ENCODE results near the gene CTXND1. TPM values are rescaled to one million over a fixed set of nuclear protein-coding genes. Genes with fewer than 3 reads are reported as not detected.

The CTXND1 gene
- polyA plus RNA-seq, 3 donors = not detected

GRCh38 chr15:80250614-80251427 lies 1.2 kb downstream of the CTXND1 start:
- Histone ChIP-seq H3K27me3 (ENCODE audit: control insufficient read depth in 2 of 2, insufficient read depth in 2 of 2, low read length in 2 of 2) (peaks cover 69 to 74% of the 10 kb centered on the region in 2 donors), H3K36me3 (replicated peaks in 1 of 2; ENCODE audit: control insufficient read depth in 1 of 2, insufficient read depth in 2 of 2, low read length in 2 of 2) (no peaks in the 10 kb centered on the region), H3K4me3 (replicated peaks in 1 of 3; ENCODE audit: low read depth in 2 of 3, low read length in 3 of 3) (no peak overlapping the region), H3K4me2 (replicated peaks; ENCODE audit: extremely low read depth, low read length, poor library complexity, severe bottlenecking) (no peak overlapping the region), H4K20me1 (ENCODE audit: insufficient read depth, low read length) (no peaks in the 10 kb centered on the region), H3K79me2 (ENCODE audit: insufficient read depth, low read length) (no peaks in the 10 kb centered on the region), H3K9ac (ENCODE audit: insufficient read depth, low read length, poor library complexity, severe bottlenecking) (no peak overlapping the region), H3K27ac (ENCODE audit: low read depth in 1 of 2, low read length in 2 of 2) (no peak overlapping the region), H2AFZ (ENCODE audit: insufficient read depth, low read depth, low read length, poor library complexity, severe bottlenecking) (no peak overlapping the region), H3K4me1 (ENCODE audit: control insufficient read depth in 1 of 2, insufficient read depth in 2 of 2, low read length in 2 of 2) (peaks cover 0 to 8% of the 10 kb centered on the region in 2 donors), H3K9me3 (replicated peaks in 1 of 2; ENCODE audit: control insufficient read depth in 1 of 2, insufficient read depth in 1 of 2, low read length in 2 of 2) (peaks cover 0 to 21% of the 10 kb centered on the region in 2 donors)
- no peak for TF ChIP-seq CTCF (IDR thresholded peaks at IDR 0.05)
- WGBS (ENCODE audit: insufficient coverage) = 81% methylated on average over 12 of the region's 20 CpGs
- Mint-ChIP-seq H3K27ac (no peak overlapping the region), H3K36me3 (peaks cover 0 to 2% of the 10 kb centered on the region in 2 donors), H3K4me3 (peak overlapping the region in 1 of 2 donors; percentile 58), H3K9me3 (peaks cover 0 to 9% (median 1%) of the 10 kb centered on the region in 7 donors), H3K4me1 (peaks cover 6% of the 10 kb centered on the region), H3K27me3 (ENCODE audit: low read depth in 3 of 3) (peaks cover 63 to 78% (median 69%) of the 10 kb centered on the region in 3 donors)
- DNase-seq = no peak
- intact Hi-C loops (cut with micrococcal nuclease) = no loop called here

DNA sequence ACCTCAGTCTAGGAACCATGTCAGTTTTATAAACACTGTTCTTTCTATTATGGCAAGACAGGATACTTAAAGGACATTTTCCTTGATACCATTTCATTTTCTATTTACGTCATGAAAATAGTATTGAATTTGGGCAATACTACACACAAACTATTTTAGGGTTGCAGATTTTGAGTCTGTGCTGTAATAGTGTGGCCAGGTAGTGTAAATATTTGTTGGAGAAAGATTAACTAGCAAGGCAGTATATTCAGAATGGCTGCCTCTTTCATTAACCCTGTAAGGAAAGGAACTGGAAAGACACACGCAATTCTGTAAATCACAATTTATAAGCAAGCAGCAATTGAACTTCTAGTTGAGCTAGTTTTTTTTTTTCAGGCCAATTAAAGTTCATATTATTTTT lies 2.0 kb downstream of the CTXND1 start:
- H3K9me3 Mint-ChIP-seq = peaks cover 0 to 9% (median 1%) of the 10 kb centered on the region in 7 donors
- Histone ChIP-seq H3K9me3 (replicated peaks in 1 of 2; ENCODE audit: control insufficient read depth in 1 of 2, insufficient read depth in 1 of 2, low read length in 2 of 2) (peaks cover 0 to 21% of the 10 kb centered on the region in 2 donors), H3K36me3 (replicated peaks in 1 of 2; ENCODE audit: control insufficient read depth in 1 of 2, insufficient read depth in 2 of 2, low read length in 2 of 2) (no peaks in the 10 kb centered on the region), H3K4me1 (ENCODE audit: control insufficient read depth in 1 of 2, insufficient read depth in 2 of 2, low read length in 2 of 2) (peaks cover 0 to 8% of the 10 kb centered on the region in 2 donors), H3K79me2 (ENCODE audit: insufficient read depth, low read length) (no peaks in the 10 kb centered on the region), H3K4me2 (replicated peaks; ENCODE audit: extremely low read depth, low read length, poor library complexity, severe bottlenecking) (no peak overlapping the region), H4K20me1 (ENCODE audit: insufficient read depth, low read length) (no peaks in the 10 kb centered on the region), H2AFZ (ENCODE audit: insufficient read depth, low read depth, low read length, poor library complexity, severe bottlenecking) (no peak overlapping the region), H3K27ac (ENCODE audit: low read depth in 1 of 2, low read length in 2 of 2) (no peak overlapping the region), H3K9ac (ENCODE audit: insufficient read depth, low read length, poor library complexity, severe bottlenecking) (no peak overlapping the region), H3K27me3 (ENCODE audit: control insufficient read depth in 2 of 2, insufficient read depth in 2 of 2, low read length in 2 of 2) (peaks cover 66 to 70% of the 10 kb centered on the region in 2 donors), H3K4me3 (replicated peaks in 1 of 3; ENCODE audit: low read depth in 2 of 3, low read length in 3 of 3) (no peak overlapping the region)
- H3K27me3 Mint-ChIP-seq (ENCODE audit: low read depth in 3 of 3) = peaks cover 66 to 74% (median 67%) of the 10 kb centered on the region in 3 donors
- peak overlapping the region in 1 of 2 donors; percentile 21 for H3K4me3 Mint-ChIP-seq
- peaks cover 6% of the 10 kb centered on the region for H3K4me1 Mint-ChIP-seq
- DNase-seq = no peak
- intact Hi-C loops (cut with micrococcal nuclease) = no loop called here
- peaks cover 0 to 2% of the 10 kb centered on the region in 2 donors for H3K36me3 Mint-ChIP-seq
- H3K27ac Mint-ChIP-seq = no peak overlapping the region
- WGBS (ENCODE audit: insufficient coverage) = no CpG with 5 or more reads among the region's 2 CpGs
- no peak for TF ChIP-seq CTCF (IDR thresholded peaks at IDR 0.05)
